SK-N-SH (cell line): Measurements from ENCODE around the gene DGKE. TPM values are rescaled to one million over a fixed set of nuclear protein-coding genes. Genes with fewer than 3 reads are reported as not detected.

ENCODE experiments used
- CTCF ChIA-PET: fragments of 300-600, 350-600 bp; formaldehyde crosslinking; extraction: SDS; loops from one replicate; lab custom pipeline; 2021; lab: Yijun Ruan, JAX
- POLR2A ChIA-PET: fragments of 350-600 bp; sonication (Branson Sonifier 250); formaldehyde crosslinking; extraction: SDS; loops from one replicate; lab custom pipeline; 2020; ENCODE audit warnings: antibody characterized with exemption, inconsistent platforms; lab: Yijun Ruan, JAX
- DNase-seq: peaks from one replicate; pipeline ENCODE4 v3.0.0; 2012
- H2AFZ ChIP-seq: fragments of 200-600 bp; sonication (generic); 2 replicates; pipeline ENCODE4 v1.8.1; 2016; ENCODE audit warnings: antibody characterized with exemption, mild to moderate bottlenecking, low read depth
- H3F3A ChIP-seq: fragments of 200-600 bp; sonication (generic); replicated peaks from 2 replicates; pipeline ENCODE3; 2016; ENCODE audit warnings: antibody characterized with exemption, mild to moderate bottlenecking; ENCODE audit not compliant: insufficient read depth
- H3K27ac ChIP-seq, 2 experiments: fragments of 200-500 bp in 1 of 2; fragments of 200-600 bp in 1 of 2; sonication (Bioruptor generic) in 1 of 2; sonication (generic), shearing (Covaris generic) in 1 of 2; 2 replicates each; pipeline versions ENCODE4 v1.5.1 to v1.6.1; 2014 to 2016; ENCODE audit warnings: low read depth in 2 of 2, inconsistent platforms in 1 of 2, low read length in 1 of 2, mild to moderate bottlenecking in 1 of 2, mixed read lengths in 1 of 2
- H3K27me3 ChIP-seq: fragments of 200-600 bp; sonication (generic), shearing (Covaris generic); 2 replicates; pipeline ENCODE4 v1.6.1; 2016; ENCODE audit warnings: mixed run types; ENCODE audit not compliant: insufficient read depth
- H3K36me3 ChIP-seq, 2 experiments: fragments of 200-500 bp in 1 of 2; fragments of 200-600 bp in 1 of 2; sonication (Bioruptor generic) in 1 of 2; sonication (generic) in 1 of 2; replicated peaks in 1 of 2; 2 replicates each; pipeline versions ENCODE3 to v1.5.1; 2014 to 2016; ENCODE audit warnings: low read length in 1 of 2, mild to moderate bottlenecking in 1 of 2; ENCODE audit not compliant: insufficient read depth in 2 of 2, control insufficient read depth in 1 of 2
- H3K4me1 ChIP-seq, 2 experiments: fragments of 200-500 bp in 1 of 2; fragments of 200-600 bp in 1 of 2; sonication (Bioruptor generic) in 1 of 2; sonication (generic), shearing (Covaris generic) in 1 of 2; 2 replicates each; pipeline versions ENCODE4 v1.5.1 to v1.6.1; 2014 to 2016; ENCODE audit warnings: low read depth in 1 of 2, low read length in 1 of 2, mixed run types in 1 of 2; ENCODE audit not compliant: insufficient read depth in 2 of 2, control insufficient read depth in 1 of 2
- H3K4me2 ChIP-seq: fragments of 200-600 bp; sonication (generic), shearing (Covaris generic); 2 replicates; pipeline ENCODE4 v1.6.1; 2017; ENCODE audit warnings: mixed run types
- H3K4me3 ChIP-seq, 2 experiments: fragments of 200-500 bp in 1 of 2; fragments of 200-600 bp in 1 of 2; sonication (Bioruptor generic) in 1 of 2; sonication (generic), shearing (Covaris generic) in 1 of 2; 2 replicates each; pipeline versions ENCODE4 v1.5.1 to v1.8.1; 2014 to 2016; ENCODE audit warnings: low read depth in 2 of 2, inconsistent platforms in 1 of 2, low read length in 1 of 2, mild to moderate bottlenecking in 1 of 2, mixed read lengths in 1 of 2, moderate library complexity in 1 of 2
- H3K79me2 ChIP-seq: fragments of 200-600 bp; sonication (generic); 2 replicates; pipeline ENCODE4 v1.8.1; 2017; ENCODE audit warnings: mild to moderate bottlenecking; ENCODE audit not compliant: insufficient read depth
- H3K9ac ChIP-seq: fragments of 200-600 bp; sonication (generic); 2 replicates; pipeline ENCODE4 v1.6.1; 2017; ENCODE audit warnings: mixed run types
- H3K9me2 ChIP-seq: fragments of 200-600 bp; sonication (generic); 2 replicates; pipeline ENCODE4 v1.6.1; 2017; ENCODE audit warnings: mixed run types
- H3K9me3 ChIP-seq: fragments of 200-600 bp; sonication (generic); 2 replicates; pipeline ENCODE4 v1.6.1; 2017; ENCODE audit warnings: mixed run types, mild to moderate bottlenecking, moderate library complexity
- H4K20me1 ChIP-seq: fragments of 200-600 bp; sonication (generic); 2 replicates; pipeline ENCODE4 v1.6.1; 2017; ENCODE audit warnings: mild to moderate bottlenecking, mixed run types; ENCODE audit not compliant: insufficient read depth
- ELF1 ChIP-seq: IDR thresholded peaks from 2 replicates; pipeline ENCODE4 v1.4.0; 2012
- FOXJ3 ChIP-seq: sonication (generic); formaldehyde crosslinking; IDR thresholded peaks from 2 replicates; pipeline ENCODE4 v1.5.1; 2020; ENCODE audit warnings: mild to moderate bottlenecking, missing genetic modification reagents
- FOXM1 ChIP-seq: IDR thresholded peaks from 2 replicates; pipeline ENCODE4 v1.4.0; 2012; ENCODE audit warnings: low read depth, mild to moderate bottlenecking
- GATA2 ChIP-seq: sonication (generic); formaldehyde crosslinking; IDR thresholded peaks from 2 replicates; pipeline ENCODE4 v1.5.0; 2020; ENCODE audit warnings: mild to moderate bottlenecking, missing genetic modification reagents
- JUND ChIP-seq: IDR thresholded peaks from 2 replicates; pipeline ENCODE4 v1.4.0; 2012
- MEF2A ChIP-seq: IDR thresholded peaks from 2 replicates; pipeline ENCODE4 v1.4.0; 2012; ENCODE audit warnings: low read depth, borderline replicate concordance
- MXI1 ChIP-seq: IDR thresholded peaks from 2 replicates; pipeline ENCODE4 v1.6.1; 2012; ENCODE audit warnings: mild to moderate bottlenecking, low read depth, low read length, improper control_type of control experiment
- NFIC ChIP-seq: IDR thresholded peaks from 2 replicates; pipeline ENCODE4 v1.4.0; 2012; ENCODE audit warnings: borderline replicate concordance
- RFX5 ChIP-seq: IDR thresholded peaks from 2 replicates; pipeline ENCODE4 v1.6.1; 2012; ENCODE audit warnings: mild to moderate bottlenecking, improper control_type of control experiment, low read length
- RXRA ChIP-seq: IDR thresholded peaks from 2 replicates; pipeline ENCODE4 v1.4.0; 2012; ENCODE audit warnings: low read depth, mild to moderate bottlenecking, borderline replicate concordance
- SIN3A ChIP-seq: IDR thresholded peaks from 2 replicates; pipeline ENCODE4 v1.6.1; 2012; ENCODE audit warnings: low read depth, mild to moderate bottlenecking, low read length, moderate library complexity, borderline replicate concordance
- SMC3 ChIP-seq: IDR thresholded peaks from 2 replicates; pipeline ENCODE4 v1.6.1; 2012; ENCODE audit warnings: low read depth, low read length, improper control_type of control experiment
- TEAD4 ChIP-seq: IDR thresholded peaks from 2 replicates; pipeline ENCODE4 v1.4.0; 2012; ENCODE audit warnings: mild to moderate bottlenecking, borderline replicate concordance; ENCODE audit not compliant: insufficient read depth
- WGBS: methylation state at CpG from one replicate; pipeline ENCODE4 v1.1.6; 2017; ENCODE audit warnings: low lambda C conversion rate; 5-methylcytosine and 5-hydroxymethylcytosine counted together
- polyA plus RNA-seq, 3 experiments: library from polyadenylated mRNA; depleted of rRNA; stranded (reverse); fragments of >200 nt; gene quantifications; 2 replicates each; pipeline ENCODE4 v1.2.3, GENCODE V29; 2012
- TF ChIP-seq, protein P1 (sequence below): IDR thresholded peaks from 2 replicates; pipeline ENCODE4; 2012
- TF ChIP-seq, protein P2 (sequence below): IDR thresholded peaks from 2 replicates; pipeline ENCODE4 v1.4.0; 2012; ENCODE audit warnings: low read depth
- TF ChIP-seq, protein P3 (sequence below): IDR thresholded peaks from 2 replicates; pipeline ENCODE4 v1.6.1; 2012; ENCODE audit warnings: mild to moderate bottlenecking, low read depth, low read length, moderate library complexity
- TF ChIP-seq, protein P4 (sequence below): fragments of 200-600 bp; sonication (generic); IDR thresholded peaks from 2 replicates; pipeline ENCODE4 v1.6.1; 2017; ENCODE audit warnings: antibody characterized with exemption, mild to moderate bottlenecking, moderate library complexity

Gene DGKE
- polyA plus RNA-seq, 1 of the 3 experiments (the other 2 are of a cell fraction): 2.4 TPM

DNA sequence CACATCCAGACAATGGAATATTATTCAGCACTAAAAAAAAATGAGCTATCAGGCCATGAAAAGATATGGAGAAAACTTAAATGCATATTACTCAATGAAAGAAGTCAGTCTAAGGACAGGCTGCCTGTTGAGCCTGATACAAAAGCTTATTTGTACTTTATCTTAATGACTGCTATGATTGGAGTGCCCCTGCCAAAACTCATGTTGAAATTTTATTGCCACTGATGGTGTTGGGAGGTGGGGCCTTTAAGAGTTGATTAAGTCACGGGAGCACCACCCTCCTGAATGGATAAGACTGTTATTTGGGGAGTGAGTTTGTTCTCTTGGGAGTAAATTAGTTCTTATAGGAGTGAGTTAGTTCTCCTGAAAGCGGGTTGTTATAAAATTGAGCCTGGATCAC lies 10.1 kb upstream of the DGKE start:
- no peaks in the 10 kb centered on the region for H3F3A ChIP-seq
- no peak for DNase-seq
- no peak overlapping the region for H2AFZ ChIP-seq
- H4K20me1 ChIP-seq: no peaks in the 10 kb centered on the region
- H3K9me2 ChIP-seq: no peaks in the 10 kb centered on the region
- H3K4me2 ChIP-seq: no peak overlapping the region
- no peaks in the 10 kb centered on the region for H3K27me3 ChIP-seq
- no peak overlapping the region for H3K4me3 ChIP-seq
- TF ChIP-seq, protein P1, sequence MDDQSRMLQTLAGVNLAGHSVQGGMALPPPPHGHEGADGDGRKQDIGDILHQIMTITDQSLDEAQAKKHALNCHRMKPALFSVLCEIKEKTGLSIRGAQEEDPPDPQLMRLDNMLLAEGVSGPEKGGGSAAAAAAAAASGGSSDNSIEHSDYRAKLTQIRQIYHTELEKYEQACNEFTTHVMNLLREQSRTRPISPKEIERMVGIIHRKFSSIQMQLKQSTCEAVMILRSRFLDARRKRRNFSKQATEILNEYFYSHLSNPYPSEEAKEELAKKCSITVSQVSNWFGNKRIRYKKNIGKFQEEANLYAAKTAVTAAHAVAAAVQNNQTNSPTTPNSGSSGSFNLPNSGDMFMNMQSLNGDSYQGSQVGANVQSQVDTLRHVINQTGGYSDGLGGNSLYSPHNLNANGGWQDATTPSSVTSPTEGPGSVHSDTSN: no peak
- TF ChIP-seq SIN3A (no peak), RFX5 (no peak), TEAD4 (no peak), JUND (no peak), RXRA (no peak), FOXM1 (no peak), GATA2 (no peak), MEF2A (no peak), ELF1 (no peak), MXI1 (no peak), NFIC (no peak), SMC3 (no peak), FOXJ3 (CRISPR knock-in tag) (no peak)
- TF ChIP-seq, protein P2, sequence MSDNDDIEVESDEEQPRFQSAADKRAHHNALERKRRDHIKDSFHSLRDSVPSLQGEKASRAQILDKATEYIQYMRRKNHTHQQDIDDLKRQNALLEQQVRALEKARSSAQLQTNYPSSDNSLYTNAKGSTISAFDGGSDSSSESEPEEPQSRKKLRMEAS: no peak
- TF ChIP-seq, protein P3, sequence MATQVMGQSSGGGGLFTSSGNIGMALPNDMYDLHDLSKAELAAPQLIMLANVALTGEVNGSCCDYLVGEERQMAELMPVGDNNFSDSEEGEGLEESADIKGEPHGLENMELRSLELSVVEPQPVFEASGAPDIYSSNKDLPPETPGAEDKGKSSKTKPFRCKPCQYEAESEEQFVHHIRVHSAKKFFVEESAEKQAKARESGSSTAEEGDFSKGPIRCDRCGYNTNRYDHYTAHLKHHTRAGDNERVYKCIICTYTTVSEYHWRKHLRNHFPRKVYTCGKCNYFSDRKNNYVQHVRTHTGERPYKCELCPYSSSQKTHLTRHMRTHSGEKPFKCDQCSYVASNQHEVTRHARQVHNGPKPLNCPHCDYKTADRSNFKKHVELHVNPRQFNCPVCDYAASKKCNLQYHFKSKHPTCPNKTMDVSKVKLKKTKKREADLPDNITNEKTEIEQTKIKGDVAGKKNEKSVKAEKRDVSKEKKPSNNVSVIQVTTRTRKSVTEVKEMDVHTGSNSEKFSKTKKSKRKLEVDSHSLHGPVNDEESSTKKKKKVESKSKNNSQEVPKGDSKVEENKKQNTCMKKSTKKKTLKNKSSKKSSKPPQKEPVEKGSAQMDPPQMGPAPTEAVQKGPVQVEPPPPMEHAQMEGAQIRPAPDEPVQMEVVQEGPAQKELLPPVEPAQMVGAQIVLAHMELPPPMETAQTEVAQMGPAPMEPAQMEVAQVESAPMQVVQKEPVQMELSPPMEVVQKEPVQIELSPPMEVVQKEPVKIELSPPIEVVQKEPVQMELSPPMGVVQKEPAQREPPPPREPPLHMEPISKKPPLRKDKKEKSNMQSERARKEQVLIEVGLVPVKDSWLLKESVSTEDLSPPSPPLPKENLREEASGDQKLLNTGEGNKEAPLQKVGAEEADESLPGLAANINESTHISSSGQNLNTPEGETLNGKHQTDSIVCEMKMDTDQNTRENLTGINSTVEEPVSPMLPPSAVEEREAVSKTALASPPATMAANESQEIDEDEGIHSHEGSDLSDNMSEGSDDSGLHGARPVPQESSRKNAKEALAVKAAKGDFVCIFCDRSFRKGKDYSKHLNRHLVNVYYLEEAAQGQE: no peak
- TF ChIP-seq, protein P4, sequence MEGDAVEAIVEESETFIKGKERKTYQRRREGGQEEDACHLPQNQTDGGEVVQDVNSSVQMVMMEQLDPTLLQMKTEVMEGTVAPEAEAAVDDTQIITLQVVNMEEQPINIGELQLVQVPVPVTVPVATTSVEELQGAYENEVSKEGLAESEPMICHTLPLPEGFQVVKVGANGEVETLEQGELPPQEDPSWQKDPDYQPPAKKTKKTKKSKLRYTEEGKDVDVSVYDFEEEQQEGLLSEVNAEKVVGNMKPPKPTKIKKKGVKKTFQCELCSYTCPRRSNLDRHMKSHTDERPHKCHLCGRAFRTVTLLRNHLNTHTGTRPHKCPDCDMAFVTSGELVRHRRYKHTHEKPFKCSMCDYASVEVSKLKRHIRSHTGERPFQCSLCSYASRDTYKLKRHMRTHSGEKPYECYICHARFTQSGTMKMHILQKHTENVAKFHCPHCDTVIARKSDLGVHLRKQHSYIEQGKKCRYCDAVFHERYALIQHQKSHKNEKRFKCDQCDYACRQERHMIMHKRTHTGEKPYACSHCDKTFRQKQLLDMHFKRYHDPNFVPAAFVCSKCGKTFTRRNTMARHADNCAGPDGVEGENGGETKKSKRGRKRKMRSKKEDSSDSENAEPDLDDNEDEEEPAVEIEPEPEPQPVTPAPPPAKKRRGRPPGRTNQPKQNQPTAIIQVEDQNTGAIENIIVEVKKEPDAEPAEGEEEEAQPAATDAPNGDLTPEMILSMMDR: no peak
- no peaks in the 10 kb centered on the region for H3K9me3 ChIP-seq
- ChIA-PET CTCF (interaction anchor here (0.9 to 15.9 kb wide), 6 partner anchors 10 to 186 kb away, joined by 3 to 251 read pairs (median 4); partner anchors contain the start of gene COIL), POLR2A (interaction anchor here (1.4 kb wide), 1 partner anchor 90 kb away, joined by 4 read pairs; the partner anchor contains the start of gene TRIM25)
- peaks cover 6% of the 10 kb centered on the region; the same call in 1 of the 2 replicates for H3K79me2 ChIP-seq
- WGBS: 93% methylated on average over 2 of the region's 2 CpGs
- H3K9ac ChIP-seq: no peak overlapping the region
- no peak overlapping the region for H3K27ac ChIP-seq
- peaks cover 0 to 2% of the 10 kb centered on the region in 2 experiments; a peak in 1 of 4 replicates for H3K4me1 ChIP-seq
- no peaks in the 10 kb centered on the region for H3K36me3 ChIP-seq
